GM18870 (cell line): Measurements from ENCODE around the gene GPR31.
"Not testable (repeated sequence)": the region's sequence is repeated elsewhere in the genome, so short reads cannot be mapped to it uniquely, and the experiment has no call there.

ENCODE experiments used
- ATAC-seq: cut with Tn5 transposase; IDR thresholded peaks from one replicate; pipeline ENCODE4 v1.9.1; 2021; ENCODE audit warnings: moderate library complexity; ENCODE audit not compliant: unreplicated experiment

Gene GPR31

DNA sequence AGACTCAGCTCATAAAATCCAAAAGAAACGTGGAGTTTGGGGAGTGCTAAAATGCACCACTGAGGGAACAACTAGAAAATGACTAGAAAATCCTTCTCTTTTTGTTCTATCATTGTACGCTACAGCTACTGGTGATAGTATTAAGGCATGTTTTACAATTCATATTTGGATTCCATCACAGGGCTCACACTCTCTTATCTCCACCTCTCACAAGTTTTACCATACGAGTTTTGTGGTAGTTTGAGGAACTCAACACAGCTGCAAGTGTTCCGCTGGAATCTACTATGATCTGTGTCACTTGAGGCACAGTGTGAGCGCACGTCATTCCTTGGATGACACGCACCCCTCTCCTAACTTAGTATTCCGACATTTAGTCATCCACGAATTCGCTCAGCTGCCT, 9.9 kb upstream of the GPR31 start:
- ATAC-seq: not testable (repeated sequence)

GRCh38 chr6:167165858-167166471, 8.2 kb upstream of the GPR31 start:
- no peak for ATAC-seq

DNA sequence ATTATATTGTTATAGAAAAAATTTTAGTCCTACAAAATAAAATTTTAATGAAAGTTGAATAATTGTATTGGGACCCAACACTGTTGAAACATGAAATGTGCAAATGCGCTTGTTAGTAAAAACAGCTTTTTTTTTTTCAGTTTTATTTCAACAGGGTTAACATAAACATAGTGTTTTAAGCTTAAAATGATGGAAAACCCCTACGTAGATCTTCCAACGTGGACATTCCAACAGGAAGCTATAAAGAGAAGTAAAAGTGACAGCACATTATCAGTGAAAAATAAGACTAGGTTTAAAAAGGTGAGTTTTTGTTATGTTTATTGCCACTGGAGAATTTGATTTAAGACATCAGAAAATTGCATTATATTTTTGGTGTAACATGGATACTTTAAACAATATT, 6.5 kb upstream of the GPR31 start:
- no peak for ATAC-seq

DNA sequence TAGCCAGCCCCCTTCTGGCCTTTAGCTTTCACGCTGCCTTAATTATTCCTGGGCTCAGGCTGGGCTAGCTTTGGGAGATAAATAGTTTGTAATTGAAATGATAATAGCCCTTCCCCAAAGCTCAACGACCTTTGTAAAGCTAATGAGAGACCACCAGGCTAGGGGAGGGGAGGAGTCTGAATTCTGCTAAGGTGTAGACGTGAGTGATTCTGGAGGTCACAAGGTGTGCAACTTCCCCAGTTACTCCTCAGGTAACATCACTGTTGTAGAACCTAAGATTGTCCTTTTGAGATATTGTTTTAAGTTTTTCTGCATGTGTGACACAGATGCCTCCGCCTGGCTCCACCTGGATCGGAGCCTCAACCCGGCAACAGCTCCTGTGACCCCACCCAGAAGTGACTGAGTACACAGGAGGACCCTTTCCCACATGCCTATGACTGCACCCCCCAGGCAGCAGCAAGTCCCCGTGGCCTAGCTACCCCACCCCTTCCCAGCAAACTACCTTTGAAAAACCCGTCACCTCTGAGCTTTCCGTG, 5.8 kb upstream of the GPR31 start:
- no peak for ATAC-seq

GRCh38 chr6:167162591-167162990, 4.8 kb upstream of the GPR31 start:
- no peak for ATAC-seq

GRCh38 chr6:167161851-167162467, 4.2 kb upstream of the GPR31 start:
- ATAC-seq: no peak

GRCh38 chr6:167157414-167157813, 366 bp downstream of the GPR31 start:
- ATAC-seq: no peak

DNA sequence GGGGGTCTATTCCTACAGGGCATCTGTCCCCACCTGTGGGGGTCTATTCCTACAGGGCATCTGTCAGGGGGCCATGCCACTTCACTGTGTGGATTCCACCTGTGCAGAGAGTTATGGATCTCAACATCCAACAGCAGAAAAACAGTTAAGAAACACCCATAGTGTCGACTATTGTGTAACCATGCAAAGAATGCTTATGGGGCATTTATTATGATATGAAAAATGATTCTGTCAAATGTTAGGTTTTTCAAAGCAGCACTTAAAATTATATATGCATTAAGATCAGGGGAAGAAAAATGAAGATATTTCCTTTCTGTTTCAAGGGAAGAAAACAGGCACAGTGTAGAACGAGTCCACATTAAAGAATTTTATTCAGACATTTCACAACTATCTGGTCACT, 2.9 kb downstream of the GPR31 start:
- ATAC-seq: no peak

- no peak for ATAC-seq
Observed at GRCh38 chr6:167154291-167154690, 3.5 kb downstream of the GPR31 start.

DNA sequence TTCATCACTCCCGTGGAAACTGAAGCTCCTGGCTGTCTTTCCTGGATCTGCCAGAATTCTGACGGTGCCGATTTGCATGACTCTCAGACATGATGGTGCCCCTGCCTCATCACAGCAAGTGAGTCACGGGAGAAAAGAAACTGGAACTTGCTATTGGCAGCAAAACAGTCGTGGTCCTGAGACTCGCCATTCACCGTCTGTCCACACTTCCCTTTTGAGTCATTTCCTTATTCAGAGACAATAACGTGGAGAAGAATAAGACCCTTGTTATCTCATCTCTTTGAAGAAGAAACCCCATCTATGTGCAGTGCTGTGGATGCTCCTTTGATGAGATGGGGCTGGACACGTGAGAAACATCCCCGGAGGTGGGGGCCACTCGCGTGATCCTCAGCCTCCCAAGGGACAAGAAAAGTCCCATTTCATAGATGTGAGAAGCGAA, 4.2 kb downstream of the GPR31 start:
- peak; percentile 63 for ATAC-seq

DNA sequence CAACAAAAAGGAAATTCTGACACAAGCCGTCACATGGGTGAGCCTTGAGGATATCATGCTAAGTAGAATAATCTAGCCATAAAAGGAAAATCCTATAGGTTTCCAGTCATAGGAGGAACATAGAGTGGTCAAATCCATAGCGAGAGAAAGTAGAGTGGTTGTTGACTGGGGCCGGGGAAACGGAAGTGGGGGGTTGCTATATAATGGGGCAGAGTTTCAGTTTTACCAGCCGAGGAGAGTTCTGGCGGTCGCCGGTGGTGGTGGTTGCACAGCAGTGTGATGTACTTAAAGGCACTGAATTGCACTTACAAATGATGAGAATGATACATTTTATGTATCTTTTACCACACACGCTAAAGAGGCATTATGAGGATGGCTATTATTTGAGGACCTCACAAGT, 4.9 kb downstream of the GPR31 start:
- ATAC-seq: peak; percentile 47

DNA sequence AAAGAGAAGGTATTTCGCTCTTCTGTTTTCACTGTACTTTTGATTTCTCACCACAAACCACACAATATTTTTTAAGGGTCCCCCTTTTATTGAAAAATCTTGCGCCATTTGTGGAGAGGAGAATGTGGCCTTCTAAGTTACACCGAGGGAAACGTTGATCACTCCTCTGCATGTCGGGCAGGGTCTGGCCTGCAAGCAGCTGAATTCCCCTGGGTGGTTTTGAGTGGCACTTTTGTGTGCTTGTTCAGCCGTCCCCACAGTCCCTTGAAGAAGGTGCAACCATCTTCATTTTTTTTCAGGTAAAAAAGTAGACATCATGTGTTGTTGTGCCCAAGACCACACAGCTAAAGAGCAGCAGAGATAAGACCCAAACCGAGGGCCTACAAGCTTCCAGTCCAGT, 6.1 kb downstream of the GPR31 start:
- ATAC-seq: no peak

GRCh38 chr6:167150941-167151549, 6.7 kb downstream of the GPR31 start:
- peak; percentile 51 for ATAC-seq

- ATAC-seq: no peak
Observed at GRCh38 chr6:167148997-167149396, 8.8 kb downstream of the GPR31 start.

- ATAC-seq: no peak
Observed at GRCh38 chr6:167148021-167148420, 9.8 kb downstream of the GPR31 start.

GRCh38 chr6:167146977-167147376, 10.8 kb downstream of the GPR31 start:
- ATAC-seq: no peak

- ATAC-seq: peak; percentile 34
Observed at GRCh38 chr6:167146135-167146534, 11.6 kb downstream of the GPR31 start.

- ATAC-seq: no peak
Observed at GRCh38 chr6:167145461-167145860, 12.3 kb downstream of the GPR31 start.

- ATAC-seq: no peak
Observed at GRCh38 chr6:167143041-167143440, 14.7 kb downstream of the GPR31 start.

- ATAC-seq: no peak
Observed at GRCh38 chr6:167142433-167142761, 15.4 kb downstream of the GPR31 start.

DNA sequence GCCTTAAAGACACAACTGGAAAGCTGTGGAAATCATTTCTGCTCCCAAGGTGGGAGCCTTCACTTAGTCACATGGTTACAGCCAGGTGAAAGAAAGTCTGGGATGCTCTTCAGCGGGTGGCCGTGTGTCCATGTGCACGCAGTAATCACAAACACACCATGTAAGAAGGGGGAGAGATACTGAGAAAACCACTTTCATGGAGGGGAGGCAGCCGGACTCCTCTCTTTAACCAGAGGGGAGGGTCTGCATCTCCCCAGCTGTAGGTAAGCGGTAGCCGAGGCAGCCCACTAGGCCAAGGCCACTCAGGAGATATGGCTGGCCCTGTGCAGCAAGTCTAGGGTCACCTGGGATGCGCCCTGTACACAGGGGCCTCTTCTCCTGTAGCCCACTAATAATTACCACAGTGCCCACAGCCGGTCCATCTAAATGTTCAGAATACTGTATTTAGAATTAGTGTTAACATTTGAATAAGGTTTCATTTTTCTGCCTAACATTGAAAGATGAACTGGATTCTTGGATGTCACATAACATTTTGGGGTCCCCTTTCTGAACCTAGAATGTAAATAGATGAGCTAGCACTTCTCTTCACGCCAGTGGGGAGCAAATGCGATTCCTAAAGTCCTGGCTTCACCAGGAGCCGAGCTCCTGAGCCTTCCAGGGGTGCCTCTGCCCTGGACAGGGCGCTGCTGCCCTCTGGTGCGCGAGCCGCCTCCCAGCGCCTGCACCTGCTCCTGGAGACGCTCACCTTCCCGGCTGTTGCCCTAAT, 15.9 kb downstream of the GPR31 start:
- no peak for ATAC-seq
